Hair follicular keratinocyte (primary cell): Measurements from ENCODE around the gene CGRRF1. TPM values are rescaled to one million over a fixed set of nuclear protein-coding genes. Genes with fewer than 3 reads are reported as not detected.

Source experiments
- total RNA-seq: library from RNA; depleted of rRNA; stranded (reverse); fragments of >200 nt; gene quantifications from 2 replicates; pipeline ENCODE4 v1.2.3, GENCODE V29; 2015

Gene CGRRF1, protein sequence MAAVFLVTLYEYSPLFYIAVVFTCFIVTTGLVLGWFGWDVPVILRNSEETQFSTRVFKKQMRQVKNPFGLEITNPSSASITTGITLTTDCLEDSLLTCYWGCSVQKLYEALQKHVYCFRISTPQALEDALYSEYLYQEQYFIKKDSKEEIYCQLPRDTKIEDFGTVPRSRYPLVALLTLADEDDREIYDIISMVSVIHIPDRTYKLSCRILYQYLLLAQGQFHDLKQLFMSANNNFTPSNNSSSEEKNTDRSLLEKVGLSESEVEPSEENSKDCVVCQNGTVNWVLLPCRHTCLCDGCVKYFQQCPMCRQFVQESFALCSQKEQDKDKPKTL
- 9.5 and 10.9 TPM in 2 replicates for total RNA-seq

DNA sequence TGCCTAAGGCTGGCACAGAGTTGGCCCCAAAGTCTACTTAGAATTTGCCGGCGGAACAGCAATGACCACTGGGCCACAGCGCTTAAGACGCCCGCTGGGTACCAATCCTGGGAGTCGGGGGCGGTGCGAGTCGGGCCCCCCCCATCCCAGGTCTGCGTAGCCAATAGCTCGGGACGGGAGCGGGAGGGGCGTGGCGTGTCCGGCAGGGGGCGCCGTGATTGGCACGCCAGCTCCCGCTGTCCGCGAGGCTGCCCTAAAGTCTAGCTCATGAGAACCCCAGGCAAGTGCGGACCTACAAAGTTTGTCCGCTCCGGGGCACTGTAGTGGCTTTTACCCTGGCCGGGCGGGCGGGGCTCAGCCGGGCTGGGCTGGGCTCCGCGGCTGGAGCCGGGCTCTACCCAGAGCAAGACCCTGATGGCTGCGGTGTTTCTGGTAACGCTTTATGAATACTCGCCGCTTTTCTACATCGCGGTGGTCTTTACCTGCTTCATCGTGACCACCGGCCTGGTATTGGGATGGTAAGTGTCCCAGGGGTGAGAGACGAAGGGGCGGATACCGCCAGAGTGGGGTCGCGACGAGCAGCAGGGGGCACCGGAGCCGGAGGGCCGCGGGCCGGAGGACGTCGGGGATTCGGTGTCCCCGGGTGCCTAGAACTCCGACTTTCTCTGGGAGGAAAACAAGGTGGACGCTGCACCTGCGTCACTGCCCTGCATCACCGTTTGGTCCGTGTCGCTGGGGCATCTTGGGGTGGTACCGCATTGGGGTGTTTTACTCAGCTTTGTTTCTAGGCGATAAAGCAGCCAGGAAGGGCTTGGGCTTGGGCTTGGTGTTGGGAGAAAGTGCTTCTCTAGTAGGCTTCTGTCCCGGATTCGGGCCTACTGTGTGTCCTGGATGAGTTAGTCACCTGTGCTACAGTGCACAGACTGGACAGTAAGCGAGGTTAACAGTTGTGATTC is at the start of gene CGRRF1:
TSS of gene CGRRF1 (plus strand) at position 361 of the 956 bp plus-strand sequence. CDS start at position 415, 54 bp downstream.

DNA sequence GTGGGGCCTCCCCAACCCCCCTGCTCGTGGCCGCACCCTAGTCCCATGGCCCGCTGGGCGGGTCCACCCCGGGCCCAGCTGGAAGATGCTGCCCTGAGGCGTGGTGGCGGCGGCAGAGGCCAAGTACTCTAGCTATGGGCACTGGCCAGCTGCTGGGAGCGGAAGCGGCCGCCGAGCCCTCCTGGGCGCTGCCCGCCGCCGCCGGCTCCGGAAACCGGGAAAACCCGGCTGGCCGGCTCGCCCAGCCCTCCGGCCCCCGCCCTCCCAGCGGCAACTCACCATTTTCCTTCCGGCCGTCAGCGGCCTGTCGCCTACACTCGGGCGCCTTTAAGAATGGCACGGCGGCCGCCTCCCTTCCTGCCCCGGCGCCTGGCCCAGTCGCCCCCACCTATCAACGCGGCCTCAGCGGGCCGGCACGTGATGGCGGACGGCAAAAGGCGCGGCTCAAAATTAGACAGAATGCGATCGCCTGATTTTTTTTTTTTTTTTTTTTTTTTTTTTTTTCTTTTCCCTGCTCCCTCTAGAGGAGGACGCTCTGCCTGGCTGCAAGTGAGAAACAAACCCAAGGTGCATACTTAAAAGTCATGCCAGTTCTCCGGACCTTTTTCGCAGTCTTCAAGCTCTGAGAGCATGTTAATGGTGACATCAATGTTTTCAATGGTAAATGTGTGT is 20.9 kb upstream of the CGRRF1 start, which contains the start of gene GMFB:
TSS of gene GMFB (minus strand) at position 335 of the 672 bp plus-strand sequence. CDS start at position 282, 53 bp downstream.

DNA sequence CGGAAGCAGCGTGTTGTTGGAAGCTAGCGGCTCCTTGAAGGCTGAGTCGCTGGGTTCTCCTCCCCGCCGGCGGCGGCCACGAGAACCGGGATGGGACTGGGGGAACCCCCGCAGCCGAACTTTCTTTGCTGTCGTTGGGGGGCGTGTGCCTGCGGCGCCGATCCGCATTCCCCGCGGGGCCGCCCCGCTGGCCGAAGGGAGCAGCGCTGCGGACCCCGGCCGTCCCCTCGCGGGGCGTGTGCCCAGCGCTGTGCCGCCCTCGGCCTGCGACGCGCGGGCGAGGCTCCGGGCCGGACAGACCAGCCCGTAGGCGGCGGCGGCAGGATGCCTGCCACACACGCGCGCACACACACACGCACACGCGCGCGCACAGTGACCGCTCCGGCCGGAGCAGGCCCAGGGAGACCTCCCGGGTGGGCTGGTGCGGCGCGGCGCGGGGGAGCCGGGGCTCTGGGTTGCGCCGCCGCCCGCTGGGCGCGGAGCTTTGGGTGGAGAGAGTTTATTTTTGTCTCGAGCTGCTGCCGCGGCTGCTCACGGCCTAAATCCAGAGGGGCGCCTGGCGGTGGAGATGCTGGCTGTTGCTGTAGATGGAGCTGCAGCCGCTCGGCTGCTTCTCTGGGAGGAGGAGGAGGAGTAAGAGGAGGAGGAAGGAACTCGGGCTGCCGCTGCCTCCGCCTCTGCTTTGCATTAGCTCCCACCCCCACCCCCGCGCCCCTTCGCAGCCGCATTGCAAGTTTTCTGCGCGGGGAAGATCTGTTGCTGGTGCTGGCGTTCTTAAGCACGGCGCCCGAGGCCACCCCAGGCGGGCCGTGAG is 56.9 kb downstream of the CGRRF1 start, which contains the start of gene SAMD4A:
TSS of gene SAMD4A (plus strand) at position 719 of the 814 bp plus-strand sequence. CDS start 789 bp downstream, outside the sequence.

Other genes with a start within 250 kb of the CGRRF1 start
- gene CDKN3, start 112.9 kb upstream of the CGRRF1 start, total RNA-seq, result 31.3 and 95.1 TPM in 2 replicates
- 222 and 275 TPM in 2 replicates for gene CNIH1, start 68.5 kb upstream of the CGRRF1 start, total RNA-seq
- 46.1 and 56.4 TPM in 2 replicates for gene GMFB, start 20.9 kb upstream of the CGRRF1 start, total RNA-seq
- gene SAMD4A, start 57.2 kb downstream of the CGRRF1 start, total RNA-seq, result 10.6 TPM in 2 replicates